Left ventricle myocardium inferior (tissue), 1 donor: ENCODE data around the gene ZNF512B. TPM values are rescaled to one million over a fixed set of nuclear protein-coding genes. Genes with fewer than 3 reads are reported as not detected.

Source experiments
- DNase-seq: peaks from one replicate; pipeline ENCODE4 v3.0.0-alpha.2; 2020
- H3K27ac ChIP-seq: fragments of 200-600 bp; replicated peaks from 2 replicates; pipeline ENCODE4 v1.8.0; 2021
- H3K27me3 ChIP-seq: fragments of 200-600 bp; 2 replicates; pipeline ENCODE4 v1.8.0; 2021; ENCODE audit warnings: low read depth
- H3K36me3 ChIP-seq: fragments of 200-600 bp; 2 replicates; pipeline ENCODE4 v1.8.0; 2021
- H3K4me1 ChIP-seq: fragments of 200-600 bp; 2 replicates; pipeline ENCODE4 v1.8.0; 2021
- H3K4me3 ChIP-seq: fragments of 200-600 bp; 2 replicates; pipeline ENCODE4 v1.8.0; 2021; ENCODE audit warnings: mild to moderate bottlenecking, moderate library complexity
- H3K9me3 ChIP-seq: fragments of 200-600 bp; replicated peaks from 2 replicates; pipeline ENCODE4 v1.8.0; 2021
- CTCF ChIP-seq: fragments of 200-600 bp; IDR thresholded peaks from 2 replicates; pipeline ENCODE4 v1.8.0; 2021; ENCODE audit warnings: antibody characterized with exemption, mild to moderate bottlenecking, borderline replicate concordance
- intact Hi-C: fragments of 100-400 bp; cut with micrococcal nuclease; formaldehyde crosslinking; loops from one replicate; pipeline ENCODE4 v1.11.0; 2022
- total RNA-seq: library from RNA; stranded (reverse); fragmentation: NEBNext Ultra II Directional; extraction: Animal tissue kit (Norgen Biotek cat#: 25700); gene quantifications from one replicate; pipeline ENCODE4 v1.2.1, GENCODE V29; 2021
- donor health status: DM: no; HTN: yes; CAD: no; lungs with severe emphysema.

Gene ZNF512B
- total RNA-seq, 1 donor from 2014 or later: 12.6 TPM

GRCh38 chr20:63970714-63971431 lies 1.1 kb upstream of the ZNF512B start:
- no peak for DNase-seq
- intact Hi-C loops: loop anchor here (5.0 kb wide), 1 partner anchor 434 kb away; the partner anchor contains the start of gene PTK6
- Histone ChIP-seq H3K9me3 (no peaks in the 10 kb centered on the region), H3K4me1 (peaks cover 48% of the 10 kb centered on the region), H3K4me3 (no peak overlapping the region), H3K36me3 (peaks cover 14% of the 10 kb centered on the region), H3K27me3 (no peaks in the 10 kb centered on the region), H3K27ac (peak overlapping the region; percentile 54)
- TF ChIP-seq CTCF: no peak

GRCh38 chr20:63968928-63969760 lies 586 bp downstream of the ZNF512B start:
- H3K4me3 ChIP-seq: peak overlapping the region; percentile 69
- H3K27ac ChIP-seq: peak overlapping the region; percentile 65
- TF ChIP-seq CTCF: no peak
- no peaks in the 10 kb centered on the region for H3K27me3 ChIP-seq
- intact Hi-C loops: no loop called here
- peaks cover 19% of the 10 kb centered on the region for H3K36me3 ChIP-seq
- DNase-seq: peak; percentile 20
- H3K4me1 ChIP-seq: peaks cover 43% of the 10 kb centered on the region
- no peaks in the 10 kb centered on the region for H3K9me3 ChIP-seq

GRCh38 chr20:63968136-63968927 lies 1.4 kb downstream of the ZNF512B start:
- intact Hi-C loops: no loop called here
- Histone ChIP-seq H3K27ac (peak overlapping the region; percentile 65), H3K9me3 (no peaks in the 10 kb centered on the region), H3K4me1 (peaks cover 37% of the 10 kb centered on the region), H3K4me3 (peak overlapping the region; percentile 69), H3K27me3 (no peaks in the 10 kb centered on the region), H3K36me3 (peaks cover 27% of the 10 kb centered on the region)
- peak; percentile 12 for DNase-seq
- TF ChIP-seq CTCF: no peak

- Histone ChIP-seq H3K9me3 (no peaks in the 10 kb centered on the region), H3K4me1 (peaks cover 33% of the 10 kb centered on the region), H3K27ac (no peak overlapping the region), H3K36me3 (peaks cover 35% of the 10 kb centered on the region), H3K27me3 (no peaks in the 10 kb centered on the region), H3K4me3 (no peak overlapping the region)
- peak; percentile 16 for DNase-seq
- intact Hi-C loops: no loop called here
- TF ChIP-seq CTCF: no peak
Observed at GRCh38 chr20:63967330-63968135, 2.2 kb downstream of the ZNF512B start.
